Hepatocyte (in vitro differentiated cells): ENCODE data around the gene PRKAA2.

Experiments
- EZH2 ChIP-seq: fragments of 200-600 bp; sonication (generic); IDR thresholded peaks from 2 replicates; pipeline ENCODE4 v1.6.1; 2016; ENCODE audit warnings: antibody characterized with exemption, mild to moderate bottlenecking, borderline replicate concordance
- EZH2phosphoT487 ChIP-seq: fragments of 200-600 bp; sonication (generic); IDR thresholded peaks from one replicate; pipeline ENCODE4 v1.6.1; 2018; ENCODE audit warnings: antibody characterized with exemption, mild to moderate bottlenecking, low read depth, moderate library complexity; ENCODE audit not compliant: unreplicated experiment, severe bottlenecking
- TF ChIP-seq, protein P1 (sequence below): fragments of 200-600 bp; sonication (generic); IDR thresholded peaks from 2 replicates; pipeline ENCODE4 v1.5.1; 2016; ENCODE audit warnings: antibody characterized with exemption, mild to moderate bottlenecking; ENCODE audit not compliant: poor library complexity

DNA sequence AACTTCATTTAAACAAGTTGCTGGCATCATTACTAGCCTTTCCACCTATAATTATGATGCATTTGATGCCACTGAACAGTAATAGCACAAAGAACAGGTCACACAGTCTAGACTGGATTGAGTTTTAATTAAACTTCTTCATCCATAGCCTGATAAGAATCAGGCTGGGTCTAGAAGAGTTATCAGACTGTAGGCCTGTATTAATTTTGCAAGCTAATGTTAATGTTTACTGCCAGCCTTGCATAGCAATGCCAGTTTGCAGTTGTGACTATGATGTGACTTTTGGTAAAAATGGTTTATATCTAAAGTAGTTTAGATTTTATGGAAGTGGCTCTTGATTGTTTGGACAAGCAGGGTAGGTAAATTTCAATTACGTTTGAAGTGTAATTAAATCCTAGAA is 68.0 kb downstream of the PRKAA2 start:
- TF ChIP-seq, protein P1, sequence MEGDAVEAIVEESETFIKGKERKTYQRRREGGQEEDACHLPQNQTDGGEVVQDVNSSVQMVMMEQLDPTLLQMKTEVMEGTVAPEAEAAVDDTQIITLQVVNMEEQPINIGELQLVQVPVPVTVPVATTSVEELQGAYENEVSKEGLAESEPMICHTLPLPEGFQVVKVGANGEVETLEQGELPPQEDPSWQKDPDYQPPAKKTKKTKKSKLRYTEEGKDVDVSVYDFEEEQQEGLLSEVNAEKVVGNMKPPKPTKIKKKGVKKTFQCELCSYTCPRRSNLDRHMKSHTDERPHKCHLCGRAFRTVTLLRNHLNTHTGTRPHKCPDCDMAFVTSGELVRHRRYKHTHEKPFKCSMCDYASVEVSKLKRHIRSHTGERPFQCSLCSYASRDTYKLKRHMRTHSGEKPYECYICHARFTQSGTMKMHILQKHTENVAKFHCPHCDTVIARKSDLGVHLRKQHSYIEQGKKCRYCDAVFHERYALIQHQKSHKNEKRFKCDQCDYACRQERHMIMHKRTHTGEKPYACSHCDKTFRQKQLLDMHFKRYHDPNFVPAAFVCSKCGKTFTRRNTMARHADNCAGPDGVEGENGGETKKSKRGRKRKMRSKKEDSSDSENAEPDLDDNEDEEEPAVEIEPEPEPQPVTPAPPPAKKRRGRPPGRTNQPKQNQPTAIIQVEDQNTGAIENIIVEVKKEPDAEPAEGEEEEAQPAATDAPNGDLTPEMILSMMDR = no peak
- TF ChIP-seq EZH2 (no peak), EZH2phosphoT487 (no peak)
